ENCODE data around the gene GPR75. TPM values are rescaled to one million over a fixed set of nuclear protein-coding genes. Genes with fewer than 3 reads are reported as not detected.
A peak's percentile ranks its signal among the peaks of the same experiment; 100 is the strongest.
"Not testable (repeated sequence)": the region's sequence is repeated elsewhere in the genome, so short reads cannot be mapped to it uniquely, and the experiment has no call there.

Gene GPR75
- total RNA-seq, 1 donor from 2014 or later, result 2.4 TPM

DNA sequence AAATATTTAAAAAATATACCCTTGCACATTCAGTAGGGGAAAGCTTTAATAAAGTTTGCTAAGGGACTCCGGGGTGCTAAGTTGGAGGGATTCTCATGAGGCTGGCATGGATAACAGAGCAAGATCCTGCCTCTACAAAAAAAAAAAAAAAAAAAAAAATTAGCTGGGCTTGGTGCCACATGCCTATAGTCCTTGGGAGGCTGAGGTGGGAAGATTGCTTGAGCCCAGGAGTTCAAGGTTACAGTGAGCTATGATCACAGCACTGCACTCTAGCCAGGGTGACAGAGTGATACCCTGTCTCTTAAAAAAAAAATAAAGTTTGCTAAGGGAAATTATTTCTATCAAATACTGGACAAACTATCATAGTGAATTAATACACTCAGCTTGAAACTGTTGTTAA is 17.3 kb upstream of the GPR75 start:
- Mint-ChIP-seq H3K36me3 (ENCODE audit: low read depth) (peaks cover 49% of the 10 kb centered on the region), H3K4me3 (ENCODE audit: low read depth) (no peak overlapping the region), H3K27ac (no peak overlapping the region), H3K27me3 (ENCODE audit: low read depth) (no peaks in the 10 kb centered on the region), H3K9me3 (no peaks in the 10 kb centered on the region), H3K4me1 (ENCODE audit: low read depth) (peaks cover 6% of the 10 kb centered on the region)
- intact Hi-C loops (cut with micrococcal nuclease), result no loop called here
- DNase-seq (ENCODE audit: low spot score), result no peak

DNA sequence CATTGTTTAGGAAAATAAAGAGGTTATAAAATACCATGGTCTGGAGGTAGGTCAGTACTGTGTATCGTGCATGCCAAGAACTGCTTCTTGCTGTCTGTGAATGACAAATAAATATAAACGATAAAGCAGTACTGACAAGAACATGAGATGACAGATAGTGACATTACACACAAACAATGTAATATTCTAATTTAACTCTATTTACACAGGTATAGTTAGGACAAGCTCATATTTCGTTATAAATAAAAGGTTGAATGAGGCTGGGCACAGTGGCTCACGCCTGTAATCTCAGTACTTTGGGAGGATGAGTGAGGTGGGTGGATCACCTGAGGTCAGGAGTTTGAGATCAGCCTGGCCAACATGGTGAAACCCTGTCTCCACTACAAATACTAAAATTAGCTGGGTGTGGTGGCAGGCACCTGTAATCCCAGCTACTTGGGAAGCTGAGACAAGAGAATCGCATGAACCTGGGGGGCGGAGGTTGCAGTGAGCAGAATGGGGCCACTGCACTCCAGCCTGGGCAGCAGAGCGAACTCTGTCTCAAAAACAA is 14.7 kb upstream of the GPR75 start:
- intact Hi-C loops (cut with micrococcal nuclease), result no loop called here
- H3K27ac Mint-ChIP-seq, result peak overlapping the region; percentile 22
- no peaks in the 10 kb centered on the region for H3K9me3 Mint-ChIP-seq
- no peaks in the 10 kb centered on the region for H3K27me3 Mint-ChIP-seq (ENCODE audit: low read depth)
- no peaks in the 10 kb centered on the region for H3K4me1 Mint-ChIP-seq (ENCODE audit: low read depth)
- no peak overlapping the region for H3K4me3 Mint-ChIP-seq (ENCODE audit: low read depth)
- no peak for DNase-seq (ENCODE audit: low spot score)
- H3K36me3 Mint-ChIP-seq (ENCODE audit: low read depth), result peaks cover 40% of the 10 kb centered on the region

DNA sequence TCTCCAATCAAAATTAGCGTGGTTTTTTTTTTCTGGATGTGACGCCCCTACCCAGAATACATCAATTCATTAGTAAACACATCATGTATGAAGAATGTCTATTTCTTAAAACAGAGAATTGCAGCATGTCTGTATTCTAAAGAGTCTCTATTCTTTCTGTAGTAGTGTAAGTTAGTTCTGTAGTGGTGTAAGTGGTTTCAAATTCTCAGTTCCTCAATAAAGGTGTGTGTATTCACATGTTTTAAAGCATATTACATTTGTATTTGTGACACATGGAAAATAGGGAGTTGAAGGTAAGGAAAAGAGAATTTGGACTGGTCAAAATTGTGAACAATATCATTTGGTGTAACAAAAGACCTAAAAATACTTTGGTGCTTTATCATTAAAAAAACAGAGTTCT is 8.0 kb upstream of the GPR75 start:
- H3K27ac Mint-ChIP-seq, result no peak overlapping the region
- no peaks in the 10 kb centered on the region for H3K9me3 Mint-ChIP-seq
- DNase-seq (ENCODE audit: low spot score), result no peak
- H3K36me3 Mint-ChIP-seq (ENCODE audit: low read depth), result peaks cover 32% of the 10 kb centered on the region
- no peaks in the 10 kb centered on the region for H3K4me1 Mint-ChIP-seq (ENCODE audit: low read depth)
- H3K27me3 Mint-ChIP-seq (ENCODE audit: low read depth), result no peaks in the 10 kb centered on the region
- H3K4me3 Mint-ChIP-seq (ENCODE audit: low read depth), result no peak overlapping the region
- intact Hi-C loops (cut with micrococcal nuclease), result no loop called here

DNA sequence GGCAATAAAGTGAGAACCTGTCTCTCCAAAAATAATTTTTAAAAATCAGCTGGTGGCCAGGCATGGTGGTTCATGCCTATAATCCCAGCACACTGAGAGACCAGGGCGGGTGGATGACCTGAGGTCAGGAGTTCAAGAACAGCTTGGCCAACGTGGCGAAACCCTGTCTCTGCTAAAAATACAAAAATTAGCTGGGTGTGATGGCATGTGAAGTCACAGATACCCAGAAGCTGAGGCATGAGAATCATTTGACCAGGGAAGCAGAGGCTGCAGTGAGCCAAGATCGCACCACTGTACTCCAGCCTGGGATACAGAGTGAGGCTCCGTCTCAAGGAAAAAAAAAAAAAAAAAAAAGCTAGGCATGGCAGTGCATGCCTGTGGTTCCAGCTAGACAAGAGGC is 7.4 kb upstream of the GPR75 start:
- intact Hi-C loops (cut with micrococcal nuclease), result no loop called here
- no peaks in the 10 kb centered on the region for H3K27me3 Mint-ChIP-seq (ENCODE audit: low read depth)
- peaks cover 35% of the 10 kb centered on the region for H3K36me3 Mint-ChIP-seq (ENCODE audit: low read depth)
- no peak overlapping the region for H3K27ac Mint-ChIP-seq
- H3K4me3 Mint-ChIP-seq (ENCODE audit: low read depth), result no peak overlapping the region
- H3K9me3 Mint-ChIP-seq, result no peaks in the 10 kb centered on the region
- no peak for DNase-seq (ENCODE audit: low spot score)
- no peaks in the 10 kb centered on the region for H3K4me1 Mint-ChIP-seq (ENCODE audit: low read depth)

DNA sequence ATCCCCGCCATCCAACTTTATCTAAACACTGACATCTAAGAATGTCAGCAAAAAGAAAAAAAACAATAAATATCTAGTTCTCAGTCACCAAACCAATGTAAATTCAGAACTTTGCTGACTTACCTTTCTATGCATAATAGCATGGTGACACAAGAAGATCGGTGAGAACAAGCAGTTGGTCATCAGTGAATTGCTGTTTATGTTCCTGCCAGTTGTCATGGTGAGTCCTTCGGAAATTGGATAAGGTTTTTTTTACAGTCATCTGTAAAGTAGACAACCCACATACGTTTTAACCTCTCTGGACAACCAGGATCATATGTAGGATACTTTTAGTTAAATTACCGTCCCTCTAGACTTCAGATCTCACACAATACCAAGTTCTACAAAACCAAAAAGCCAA is 6.2 kb upstream of the GPR75 start:
- H3K9me3 Mint-ChIP-seq, result no peaks in the 10 kb centered on the region
- intact Hi-C loops (cut with micrococcal nuclease), result no loop called here
- H3K27me3 Mint-ChIP-seq (ENCODE audit: low read depth), result no peaks in the 10 kb centered on the region
- H3K4me3 Mint-ChIP-seq (ENCODE audit: low read depth), result no peak overlapping the region
- H3K36me3 Mint-ChIP-seq (ENCODE audit: low read depth), result peaks cover 35% of the 10 kb centered on the region
- DNase-seq (ENCODE audit: low spot score), result no peak
- no peaks in the 10 kb centered on the region for H3K4me1 Mint-ChIP-seq (ENCODE audit: low read depth)
- H3K27ac Mint-ChIP-seq, result no peak overlapping the region

DNA sequence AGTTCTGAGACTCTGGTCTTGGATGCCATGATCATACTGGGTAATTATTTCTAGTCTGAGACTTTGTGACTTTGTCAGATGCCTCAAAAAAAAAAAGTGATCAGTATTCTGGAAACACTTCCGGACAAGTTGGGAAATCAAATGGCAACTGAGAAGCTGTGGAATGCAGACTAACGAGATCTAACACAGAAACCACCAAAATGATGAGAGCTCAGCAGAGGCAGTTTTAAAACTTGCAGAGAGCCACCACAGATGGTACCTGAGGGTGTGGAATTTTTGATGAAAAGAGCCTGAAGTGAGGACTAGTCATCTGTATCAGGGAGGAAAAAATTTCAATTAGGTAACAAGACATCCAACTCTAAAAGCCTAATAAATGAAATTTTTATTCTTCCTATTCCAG is 5.5 kb upstream of the GPR75 start:
- H3K27ac Mint-ChIP-seq, result no peak overlapping the region
- H3K4me1 Mint-ChIP-seq (ENCODE audit: low read depth), result no peaks in the 10 kb centered on the region
- H3K36me3 Mint-ChIP-seq (ENCODE audit: low read depth), result peaks cover 35% of the 10 kb centered on the region
- intact Hi-C loops (cut with micrococcal nuclease), result no loop called here
- no peaks in the 10 kb centered on the region for H3K9me3 Mint-ChIP-seq
- DNase-seq (ENCODE audit: low spot score), result no peak
- no peaks in the 10 kb centered on the region for H3K27me3 Mint-ChIP-seq (ENCODE audit: low read depth)
- no peak overlapping the region for H3K4me3 Mint-ChIP-seq (ENCODE audit: low read depth)

DNA sequence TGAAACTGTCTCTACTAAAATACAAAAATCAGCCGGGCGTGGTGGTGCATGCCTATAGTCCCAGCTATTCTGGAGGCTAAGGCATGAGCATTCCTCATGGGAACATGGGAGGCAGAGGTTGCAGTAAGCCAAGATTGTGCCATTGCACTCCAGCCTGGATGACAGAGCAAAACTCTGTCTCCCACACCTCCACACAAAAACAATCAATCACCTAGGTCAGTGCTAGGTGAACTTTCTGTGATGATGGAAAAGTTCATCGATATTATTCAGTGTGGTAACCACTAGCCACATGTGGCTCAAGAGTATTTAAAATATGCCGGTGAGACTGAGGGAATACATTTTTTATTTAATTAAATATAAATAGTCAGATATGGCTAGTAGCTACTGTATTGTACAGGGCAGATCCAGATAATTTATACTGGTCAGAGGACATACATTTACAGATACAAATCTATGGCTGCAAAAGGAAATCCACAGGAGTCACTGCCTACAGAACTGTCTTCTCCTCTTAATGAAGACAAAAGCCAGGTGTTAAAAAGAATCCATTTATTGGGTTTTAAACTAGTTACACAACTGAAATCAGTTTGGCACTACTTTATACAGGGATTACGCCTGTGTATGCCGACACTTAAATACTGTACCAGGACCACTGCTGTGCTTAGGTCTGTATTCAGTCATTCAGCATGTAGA is 3.9 kb upstream of the GPR75 start:
- Mint-ChIP-seq H3K4me3 (ENCODE audit: low read depth) (no peak overlapping the region), H3K36me3 (ENCODE audit: low read depth) (peaks cover 32% of the 10 kb centered on the region), H3K27me3 (ENCODE audit: low read depth) (no peaks in the 10 kb centered on the region), H3K9me3 (no peaks in the 10 kb centered on the region), H3K4me1 (ENCODE audit: low read depth) (no peaks in the 10 kb centered on the region), H3K27ac (no peak overlapping the region)
- DNase-seq (ENCODE audit: low spot score), result no peak
- intact Hi-C loops (cut with micrococcal nuclease), result no loop called here

DNA sequence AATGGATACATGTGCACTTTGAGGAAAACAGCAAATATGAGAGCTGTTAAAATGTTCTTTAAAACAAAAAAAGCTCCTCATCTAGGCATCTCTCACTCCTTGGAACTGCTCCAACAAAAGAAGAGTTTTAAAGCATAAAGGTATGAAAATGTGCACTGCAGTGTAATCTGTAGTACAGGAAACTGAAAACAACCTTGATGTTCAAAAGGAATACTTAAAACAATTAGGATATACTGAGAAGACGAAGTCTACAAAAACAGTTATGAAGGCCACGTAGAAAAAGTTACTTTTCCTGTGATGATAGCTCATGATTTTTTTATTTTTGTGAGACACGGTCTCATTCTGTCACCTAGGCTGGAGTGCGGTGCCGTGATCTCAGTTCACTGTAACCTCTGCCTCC is 2.1 kb upstream of the GPR75 start:
- H3K4me1 Mint-ChIP-seq (ENCODE audit: low read depth), result no peaks in the 10 kb centered on the region
- no peak for DNase-seq (ENCODE audit: low spot score)
- H3K27me3 Mint-ChIP-seq (ENCODE audit: low read depth), result no peaks in the 10 kb centered on the region
- peaks cover 22% of the 10 kb centered on the region for H3K36me3 Mint-ChIP-seq (ENCODE audit: low read depth)
- H3K27ac Mint-ChIP-seq, result no peak overlapping the region
- H3K9me3 Mint-ChIP-seq, result no peaks in the 10 kb centered on the region
- intact Hi-C loops (cut with micrococcal nuclease), result no loop called here
- H3K4me3 Mint-ChIP-seq (ENCODE audit: low read depth), result no peak overlapping the region

DNA sequence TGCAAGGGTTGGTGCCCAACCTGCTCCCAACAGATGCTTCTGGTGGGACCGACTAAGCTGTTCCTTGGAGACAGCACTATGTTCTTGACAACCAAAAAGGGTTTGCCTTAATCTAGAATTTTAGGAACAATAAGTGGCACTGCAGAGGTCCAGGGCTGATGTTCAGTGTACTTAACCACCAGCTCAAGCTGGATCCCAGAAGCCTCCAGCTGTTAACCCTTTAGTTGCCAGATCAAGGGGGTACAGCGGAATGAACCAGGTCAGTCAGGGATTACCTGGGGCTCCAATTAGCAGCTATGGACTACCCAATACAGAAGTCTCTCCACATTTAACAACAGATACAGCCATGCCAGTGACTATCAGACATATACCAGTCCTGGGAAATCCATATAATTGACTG is 3.5 kb downstream of the GPR75 start:
- H3K27ac Mint-ChIP-seq, result no peak overlapping the region
- H3K4me1 Mint-ChIP-seq (ENCODE audit: low read depth), result no peaks in the 10 kb centered on the region
- intact Hi-C loops (cut with micrococcal nuclease), result no loop called here
- no peaks in the 10 kb centered on the region for H3K9me3 Mint-ChIP-seq
- no peak overlapping the region for H3K4me3 Mint-ChIP-seq (ENCODE audit: low read depth)
- H3K36me3 Mint-ChIP-seq (ENCODE audit: low read depth), result peaks cover 15% of the 10 kb centered on the region
- DNase-seq (ENCODE audit: low spot score), result no peak
- H3K27me3 Mint-ChIP-seq (ENCODE audit: low read depth), result no peaks in the 10 kb centered on the region

DNA sequence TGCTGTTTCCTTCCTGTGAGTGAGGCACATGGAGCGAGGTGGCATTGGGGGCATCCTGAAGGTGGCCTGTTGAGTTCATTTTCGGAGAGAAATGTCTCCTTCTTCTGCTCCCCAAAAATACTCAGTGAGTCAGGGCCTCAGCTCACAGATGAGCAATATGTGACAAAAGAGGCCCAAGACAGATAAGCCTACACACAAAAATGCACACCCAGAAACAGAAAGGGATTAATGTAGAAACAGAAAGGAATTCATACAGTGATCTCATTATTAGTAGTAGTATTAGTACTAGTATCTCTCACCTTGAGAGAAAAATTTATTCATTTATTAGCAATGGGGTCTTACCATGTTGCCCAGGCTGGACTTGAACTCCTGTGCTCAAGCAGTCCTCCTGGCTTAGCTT is 5.1 kb downstream of the GPR75 start:
- Mint-ChIP-seq H3K9me3 (no peaks in the 10 kb centered on the region), H3K27me3 (ENCODE audit: low read depth) (no peaks in the 10 kb centered on the region), H3K4me1 (ENCODE audit: low read depth) (no peaks in the 10 kb centered on the region), H3K4me3 (ENCODE audit: low read depth) (no peak overlapping the region), H3K27ac (no peak overlapping the region), H3K36me3 (ENCODE audit: low read depth) (peaks cover 15% of the 10 kb centered on the region)
- intact Hi-C loops (cut with micrococcal nuclease), result no loop called here
- DNase-seq (ENCODE audit: low spot score), result no peak

DNA sequence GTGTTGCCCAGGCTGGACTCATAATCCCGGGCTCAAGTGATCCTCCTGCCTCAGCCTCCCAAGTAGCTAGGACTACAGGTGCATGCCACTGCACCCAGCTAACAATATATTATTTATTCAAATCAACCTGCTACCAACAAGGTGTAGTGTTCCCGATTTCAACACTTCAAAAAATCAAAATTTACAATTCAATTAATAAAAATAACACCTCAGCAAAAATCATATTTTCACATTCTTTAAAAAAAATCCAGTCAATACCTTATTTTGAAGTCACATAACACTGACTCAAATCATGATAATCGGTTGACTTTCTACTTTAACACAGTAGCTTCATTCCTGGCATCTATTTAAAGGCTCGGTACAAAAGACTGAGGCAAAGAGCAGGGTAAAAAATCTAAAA is 7.2 kb downstream of the GPR75 start:
- no peak for DNase-seq (ENCODE audit: low spot score)
- H3K4me3 Mint-ChIP-seq (ENCODE audit: low read depth), result no peak overlapping the region
- intact Hi-C loops (cut with micrococcal nuclease), result no loop called here
- peaks cover 20% of the 10 kb centered on the region for H3K36me3 Mint-ChIP-seq (ENCODE audit: low read depth)
- H3K4me1 Mint-ChIP-seq (ENCODE audit: low read depth), result no peaks in the 10 kb centered on the region
- H3K27ac Mint-ChIP-seq, result no peak overlapping the region
- H3K27me3 Mint-ChIP-seq (ENCODE audit: low read depth), result no peaks in the 10 kb centered on the region
- H3K9me3 Mint-ChIP-seq, result no peaks in the 10 kb centered on the region

DNA sequence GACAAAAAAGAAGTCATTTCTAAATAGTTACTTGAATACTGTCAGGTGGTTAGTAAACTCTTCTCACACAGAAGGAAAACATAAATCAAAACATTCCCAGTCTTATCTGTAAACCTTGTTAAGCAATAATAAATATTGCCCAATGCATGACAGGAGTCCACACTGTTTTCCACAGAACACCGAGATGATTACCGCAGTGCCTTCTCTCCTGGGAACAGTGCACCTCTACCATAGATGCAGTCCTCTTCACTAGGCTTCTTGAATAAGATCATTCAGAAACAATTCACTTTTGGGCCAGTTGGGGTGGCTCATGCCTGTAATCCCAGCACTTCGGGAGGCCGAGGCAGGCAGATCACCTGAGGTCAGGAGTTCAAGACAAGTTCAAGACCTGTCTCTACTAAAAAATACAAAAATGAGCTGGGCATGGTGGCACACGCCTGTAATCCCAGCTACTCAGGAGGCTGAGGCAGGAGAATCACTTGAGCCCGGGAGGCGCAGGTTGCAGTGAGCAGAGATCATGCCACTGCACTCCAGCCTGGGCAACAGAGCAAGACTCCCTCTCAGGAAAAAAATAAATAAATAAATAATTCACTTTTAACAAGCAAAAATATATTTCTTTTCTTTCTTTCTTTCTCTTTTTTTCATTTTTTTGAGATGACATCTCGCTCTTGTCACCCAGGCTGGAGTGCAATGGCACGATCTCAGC is 8.6 kb downstream of the GPR75 start:
- peaks cover 20% of the 10 kb centered on the region for H3K36me3 Mint-ChIP-seq (ENCODE audit: low read depth)
- H3K9me3 Mint-ChIP-seq; intact Hi-C loops (cut with micrococcal nuclease); H3K27ac Mint-ChIP-seq; H3K4me1 Mint-ChIP-seq (ENCODE audit: low read depth); H3K27me3 Mint-ChIP-seq (ENCODE audit: low read depth); DNase-seq (ENCODE audit: low spot score); H3K4me3 Mint-ChIP-seq (ENCODE audit: low read depth): not testable (repeated sequence)

DNA sequence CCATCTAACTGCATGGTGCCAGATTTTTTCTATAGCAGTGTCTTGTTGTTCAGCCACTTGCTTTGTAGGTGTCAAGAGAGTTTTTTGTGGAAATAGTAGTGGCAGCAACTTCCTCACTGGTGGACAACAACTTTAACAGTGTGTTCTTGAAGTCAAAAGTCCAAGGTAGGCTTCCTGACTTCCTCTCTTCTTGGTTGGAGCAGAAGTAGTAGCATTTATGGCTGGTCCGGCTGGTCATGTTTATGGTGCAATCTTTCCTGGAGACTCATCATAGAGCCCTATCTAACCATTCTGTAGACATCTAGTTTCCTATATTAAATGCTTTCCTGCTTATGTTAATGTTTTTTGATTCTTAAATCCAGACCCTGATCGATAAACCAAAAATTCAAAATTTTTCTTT is 11.7 kb downstream of the GPR75 start:
- Mint-ChIP-seq H3K27me3 (ENCODE audit: low read depth) (no peaks in the 10 kb centered on the region), H3K27ac (no peak overlapping the region), H3K36me3 (ENCODE audit: low read depth) (peaks cover 10% of the 10 kb centered on the region), H3K9me3 (no peaks in the 10 kb centered on the region), H3K4me3 (ENCODE audit: low read depth) (no peak overlapping the region), H3K4me1 (ENCODE audit: low read depth) (no peaks in the 10 kb centered on the region)
- DNase-seq (ENCODE audit: low spot score), result no peak
- intact Hi-C loops (cut with micrococcal nuclease), result no loop called here
